CD4-positive, alpha-beta T cell treated with Interleukin-2 at 100 ng/mL for 4 hours (primary cell): ENCODE measurements around the gene SMARCB1.

Experiments used
- DNase-seq: peaks from one replicate; pipeline ENCODE4 v3.0.0-alpha.2; 2020; ENCODE audit warnings: low spot score

Gene SMARCB1

DNA sequence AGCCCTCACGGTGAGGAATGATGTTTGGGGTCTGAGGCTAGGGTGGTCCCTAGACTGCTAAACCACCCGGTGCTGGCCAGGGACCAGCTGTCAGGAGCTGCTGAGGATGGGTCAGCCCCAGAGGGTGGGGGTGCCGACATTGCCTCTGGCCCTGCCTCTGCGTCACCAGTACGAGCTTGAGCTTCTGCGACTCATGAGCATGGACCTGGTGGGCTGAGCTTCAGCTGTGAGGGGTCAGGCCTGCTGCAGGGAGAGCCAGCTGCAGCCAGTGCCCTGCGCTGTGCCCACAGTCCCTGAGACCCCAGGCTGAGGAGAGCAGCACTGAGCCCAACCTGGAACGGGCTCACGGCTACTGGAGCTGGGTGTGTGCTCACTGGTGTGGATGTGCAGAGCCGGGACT lies 45.0 kb downstream of the SMARCB1 start:
- DNase-seq, result no peak

DNA sequence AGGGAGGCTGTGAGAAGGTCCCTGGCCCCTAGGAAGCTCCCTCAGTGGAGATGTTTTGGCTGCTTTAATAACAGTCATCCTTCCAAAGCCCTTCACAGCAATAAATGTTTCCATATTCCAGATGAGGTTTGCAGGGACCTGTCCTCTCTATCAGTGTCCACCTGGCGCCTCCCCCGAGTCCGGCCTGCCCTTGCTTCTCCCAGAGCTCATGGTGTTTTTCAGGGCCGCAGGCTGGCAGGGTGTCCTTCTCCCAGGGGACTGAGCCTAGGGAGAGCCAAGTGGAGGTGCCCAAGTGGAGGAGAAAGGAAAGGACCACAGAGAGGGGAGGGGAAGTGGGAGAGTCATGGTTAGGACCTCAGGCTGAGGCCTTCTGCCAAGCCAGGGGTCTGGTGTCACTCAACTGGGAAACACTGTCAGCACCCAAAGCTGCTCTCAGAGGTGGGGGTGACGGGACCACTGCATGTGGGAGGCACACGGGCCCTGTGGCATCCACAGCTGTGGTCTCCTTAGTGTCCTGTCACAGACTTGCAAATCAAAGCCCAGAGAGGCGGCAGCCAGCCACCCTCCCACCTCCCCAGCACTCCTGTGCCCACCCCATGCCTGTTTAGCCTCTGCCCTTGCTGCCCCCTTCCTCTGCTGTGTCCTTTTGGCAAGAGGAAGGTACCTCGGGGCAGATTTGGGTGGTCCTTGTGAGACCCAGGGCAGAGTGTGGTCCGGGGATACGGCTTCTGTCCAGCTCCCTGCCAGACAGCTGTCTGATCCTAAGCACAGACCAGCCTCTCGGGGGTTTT lies 45.7 kb downstream of the SMARCB1 start:
- DNase-seq, result no peak

DNA sequence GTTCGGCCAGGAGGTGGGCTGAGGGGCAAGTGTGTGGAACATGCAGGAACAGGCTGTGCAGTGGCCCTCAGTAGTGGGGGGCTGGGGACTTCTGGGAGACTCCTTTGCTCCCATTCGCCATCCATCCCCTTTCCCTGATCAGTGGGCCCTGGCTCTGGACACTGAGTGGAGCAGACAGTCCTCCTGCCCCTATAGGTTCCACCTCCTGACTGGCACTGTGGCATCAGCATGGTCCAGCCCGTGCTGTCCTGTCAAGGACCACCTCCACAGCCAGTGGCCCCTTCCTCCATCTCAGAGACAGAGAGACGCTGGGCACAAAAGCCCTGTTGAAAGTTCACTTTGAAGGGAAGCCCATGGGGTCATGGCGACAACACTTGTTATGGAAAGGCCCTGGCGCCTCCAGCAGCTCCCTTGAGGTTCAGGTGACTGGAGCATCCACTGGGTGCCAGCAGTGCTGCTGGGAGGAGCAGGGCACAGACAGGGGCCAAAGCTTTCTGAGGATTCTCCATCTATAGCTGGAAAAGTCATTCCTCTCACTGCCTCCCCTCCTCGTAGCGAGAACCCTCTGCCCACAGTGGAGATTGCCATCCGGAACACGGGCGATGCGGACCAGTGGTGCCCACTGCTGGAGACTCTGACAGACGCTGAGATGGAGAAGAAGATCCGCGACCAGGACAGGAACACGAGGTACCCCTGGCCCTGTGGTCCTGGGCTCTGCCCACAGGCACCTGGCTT lies 46.4 kb downstream of the SMARCB1 start:
- DNase-seq, result no peak

DNA sequence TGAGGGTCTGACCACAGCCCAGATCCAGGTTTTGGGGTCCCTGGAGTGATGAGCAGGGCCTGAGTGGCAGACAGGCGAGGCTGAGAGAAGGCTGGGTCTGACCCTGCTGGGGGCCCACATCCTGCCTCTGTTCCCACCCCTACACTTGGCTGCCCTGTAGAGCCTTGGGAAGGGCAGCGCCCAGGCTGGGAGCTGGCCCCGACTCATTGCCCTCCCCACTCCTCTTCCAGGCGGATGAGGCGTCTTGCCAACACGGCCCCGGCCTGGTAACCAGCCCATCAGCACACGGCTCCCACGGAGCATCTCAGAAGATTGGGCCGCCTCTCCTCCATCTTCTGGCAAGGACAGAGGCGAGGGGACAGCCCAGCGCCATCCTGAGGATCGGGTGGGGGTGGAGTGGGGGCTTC lies 47.1 kb downstream of the SMARCB1 start:
- no peak for DNase-seq

DNA sequence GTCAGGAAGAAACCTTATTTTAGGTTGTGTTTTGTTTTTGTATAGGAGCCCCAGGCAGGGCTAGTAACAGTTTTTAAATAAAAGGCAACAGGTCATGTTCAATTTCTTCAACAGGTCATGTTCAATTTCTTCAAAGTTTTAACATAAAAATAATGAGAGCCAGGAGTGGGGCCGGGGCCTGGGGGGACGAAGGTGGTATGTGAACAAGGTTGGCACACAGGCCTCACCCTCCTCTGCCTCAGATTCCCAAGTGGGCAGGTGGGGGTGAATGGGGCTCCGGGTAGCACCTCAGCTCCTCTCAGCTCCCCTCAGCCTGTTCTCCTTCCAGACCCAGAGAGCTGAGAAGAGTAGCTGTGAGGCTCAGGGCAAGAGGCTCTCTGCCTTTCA lies 47.6 kb downstream of the SMARCB1 start:
- DNase-seq, result no peak

DNA sequence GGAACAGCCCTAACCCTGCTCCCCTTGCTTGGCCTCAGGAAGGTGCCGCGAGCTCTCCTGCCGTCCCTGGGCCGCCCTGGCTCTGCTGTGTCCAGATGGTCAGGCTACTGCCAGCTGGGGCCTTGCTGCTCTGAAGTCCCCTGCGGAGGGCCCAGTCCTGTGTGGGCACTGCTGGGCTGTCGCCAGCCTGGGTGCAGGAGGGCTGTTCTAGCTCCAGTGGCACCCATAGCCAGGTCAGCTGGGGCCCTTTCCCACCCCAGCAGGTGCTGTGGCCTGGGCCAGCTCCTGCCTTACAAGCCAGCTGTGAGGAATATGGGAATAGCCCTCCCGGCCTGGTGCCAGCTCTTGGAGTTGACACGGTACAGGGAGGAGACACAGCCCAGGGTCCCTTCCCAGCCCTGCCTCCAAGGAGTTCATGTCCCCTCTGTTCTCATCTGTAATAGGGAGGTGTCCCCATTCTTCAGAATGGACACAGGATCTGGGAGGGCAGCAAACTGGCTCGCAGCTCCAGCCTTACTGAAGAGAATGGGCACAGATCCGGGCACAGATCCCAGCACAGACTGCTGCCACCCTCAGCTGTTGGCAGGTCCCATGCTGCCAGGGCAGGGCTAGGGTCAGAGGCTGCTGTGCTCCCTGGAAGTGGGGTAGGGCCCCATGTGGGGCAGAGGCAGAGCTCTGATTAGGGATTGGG lies 48.2 kb downstream of the SMARCB1 start:
- no peak for DNase-seq

DNA sequence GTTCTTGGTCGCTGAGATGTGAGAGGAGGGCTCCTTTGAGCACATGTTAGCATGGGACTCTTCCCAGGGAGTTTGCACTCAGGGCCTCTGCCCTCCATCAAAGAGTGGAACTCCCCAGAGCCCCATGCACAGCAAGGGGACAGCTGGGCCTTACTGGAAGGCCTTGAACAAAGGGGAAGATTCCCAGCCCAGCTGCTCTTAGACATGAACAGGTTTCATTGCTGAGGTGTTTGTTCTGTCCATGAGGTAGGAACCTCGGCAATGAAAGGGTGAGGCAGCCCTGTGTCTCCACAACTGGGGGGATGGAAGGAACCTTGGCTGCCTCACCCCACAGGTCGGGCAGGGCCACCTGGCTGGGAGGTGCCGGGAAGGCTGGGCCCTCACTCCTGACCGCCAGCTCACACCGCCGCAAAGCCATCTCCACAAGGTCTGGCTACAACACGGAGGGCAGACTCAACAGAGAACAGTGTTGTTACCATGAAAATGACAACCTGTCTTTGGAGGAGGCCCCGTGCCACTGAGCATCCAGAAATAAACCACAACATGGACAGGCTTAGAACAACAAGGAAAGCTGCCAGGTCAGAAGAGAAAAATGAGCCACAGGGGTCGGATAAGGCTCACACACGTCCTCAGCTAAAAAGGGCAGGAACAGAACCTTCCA lies 48.8 kb downstream of the SMARCB1 start:
- no peak for DNase-seq

DNA sequence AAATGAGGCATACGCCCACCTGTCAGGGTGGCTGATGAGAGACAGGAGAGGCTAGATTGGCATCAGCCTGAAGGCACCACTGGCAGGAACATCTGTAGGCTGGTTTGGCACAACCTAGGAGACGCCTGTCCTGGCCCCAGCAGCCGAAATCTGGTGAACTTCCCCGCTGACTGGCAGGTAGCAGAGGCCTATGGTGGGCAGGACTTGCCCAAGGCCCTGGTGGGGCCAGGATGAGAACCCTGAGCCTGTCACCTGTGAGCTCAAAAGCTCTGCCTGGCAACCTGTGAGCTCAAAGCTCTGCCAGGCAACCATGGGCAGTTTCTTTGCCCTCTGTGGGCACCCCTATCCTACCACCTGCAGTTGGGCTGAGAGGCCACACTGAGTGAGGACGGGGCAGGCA lies 49.5 kb downstream of the SMARCB1 start:
- no peak for DNase-seq

DNA sequence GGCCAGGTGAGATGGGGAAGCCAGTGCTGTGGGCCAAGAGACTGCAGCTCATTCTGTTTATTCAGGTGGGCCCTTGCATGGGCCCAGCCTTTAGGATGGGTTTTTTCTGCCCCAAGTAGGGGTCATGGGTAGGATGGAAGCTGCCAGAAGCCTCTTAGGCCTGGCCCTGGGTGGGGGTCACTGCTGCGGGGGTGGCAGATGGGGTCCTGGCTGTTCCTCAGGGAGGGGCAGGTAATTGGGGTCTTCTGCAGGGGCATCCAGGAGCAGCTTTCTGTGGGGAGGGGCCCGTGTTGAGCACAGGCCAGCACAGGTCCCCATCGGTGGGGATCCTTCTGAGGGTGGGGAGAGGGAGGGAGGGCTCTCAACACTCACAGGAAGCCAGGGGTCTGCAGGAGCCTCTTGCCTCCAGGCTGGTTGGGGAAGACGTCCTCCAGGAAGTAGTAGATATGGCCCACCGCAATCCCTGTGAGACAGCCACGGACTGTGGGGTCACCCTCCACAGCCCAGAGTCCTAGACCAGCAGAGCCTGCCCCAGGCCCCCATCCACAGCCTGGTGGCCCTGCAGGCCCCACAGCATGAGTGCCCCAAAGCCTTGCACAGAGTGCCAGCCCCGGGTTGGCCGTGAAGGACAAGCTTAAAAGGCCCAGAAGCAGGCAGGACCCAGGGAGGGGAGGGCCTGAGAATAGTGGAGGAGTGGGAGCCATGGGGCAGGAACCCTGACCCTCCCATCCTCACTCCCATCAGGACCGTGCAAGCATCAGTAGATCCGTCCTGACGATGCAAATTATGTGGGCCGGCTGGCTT lies 50.1 kb downstream of the SMARCB1 start:
- no peak for DNase-seq

DNA sequence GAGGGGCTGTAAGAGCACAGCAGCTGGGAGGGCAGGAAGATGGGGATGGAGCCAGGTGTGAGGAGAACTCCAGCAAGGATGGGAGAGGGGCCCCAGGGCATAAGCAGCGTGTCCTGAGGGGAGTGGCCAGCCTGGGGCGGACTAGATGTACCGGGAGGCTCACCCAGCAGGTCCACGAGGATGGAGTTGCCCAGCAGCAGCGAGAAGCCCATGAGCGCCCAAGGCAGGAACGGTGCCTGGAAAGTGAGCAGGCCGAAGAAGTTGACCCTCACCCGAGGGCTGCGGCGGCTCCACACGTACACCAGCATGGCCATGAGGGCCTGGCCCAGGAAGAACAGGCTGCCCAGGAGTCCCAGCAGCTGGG lies 50.7 kb downstream of the SMARCB1 start:
- DNase-seq, result no peak

DNA sequence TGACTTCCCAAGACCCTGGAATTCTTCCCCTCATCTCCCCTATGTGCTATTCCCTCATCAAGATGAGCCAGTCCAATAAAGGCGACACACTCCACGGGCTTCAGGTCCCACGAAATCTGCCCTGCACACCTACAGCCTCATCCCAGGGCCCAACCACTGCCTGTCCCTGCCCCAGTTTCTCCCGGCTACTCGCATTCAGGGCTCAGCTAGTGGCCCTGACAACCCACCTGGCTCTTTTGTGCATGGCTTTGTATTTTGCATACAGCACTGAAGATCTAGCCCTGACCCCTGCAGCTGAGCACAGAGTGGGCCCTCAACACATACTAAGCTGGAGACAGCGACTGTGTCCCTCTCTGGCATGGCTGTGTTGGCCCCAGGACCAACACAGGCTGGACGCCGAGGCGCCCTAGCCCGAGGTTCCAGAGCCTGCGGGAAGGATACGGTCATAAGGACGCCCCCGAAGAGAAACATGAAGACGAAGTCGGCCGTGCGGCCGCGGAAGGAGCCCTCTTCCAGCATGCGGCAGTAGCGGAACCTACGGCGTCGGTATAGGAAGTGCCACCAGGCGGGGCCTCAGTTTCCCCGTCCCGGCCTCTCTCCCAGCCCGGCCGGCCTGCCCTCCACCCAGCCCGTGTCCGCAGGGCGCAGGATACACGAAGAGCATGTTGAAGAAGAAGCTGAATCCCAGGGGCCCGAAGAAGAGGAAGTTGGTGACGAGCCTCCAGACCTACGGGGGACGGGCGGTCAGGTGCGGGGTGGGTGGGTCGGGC lies 51.3 kb downstream of the SMARCB1 start:
- no peak for DNase-seq

DNA sequence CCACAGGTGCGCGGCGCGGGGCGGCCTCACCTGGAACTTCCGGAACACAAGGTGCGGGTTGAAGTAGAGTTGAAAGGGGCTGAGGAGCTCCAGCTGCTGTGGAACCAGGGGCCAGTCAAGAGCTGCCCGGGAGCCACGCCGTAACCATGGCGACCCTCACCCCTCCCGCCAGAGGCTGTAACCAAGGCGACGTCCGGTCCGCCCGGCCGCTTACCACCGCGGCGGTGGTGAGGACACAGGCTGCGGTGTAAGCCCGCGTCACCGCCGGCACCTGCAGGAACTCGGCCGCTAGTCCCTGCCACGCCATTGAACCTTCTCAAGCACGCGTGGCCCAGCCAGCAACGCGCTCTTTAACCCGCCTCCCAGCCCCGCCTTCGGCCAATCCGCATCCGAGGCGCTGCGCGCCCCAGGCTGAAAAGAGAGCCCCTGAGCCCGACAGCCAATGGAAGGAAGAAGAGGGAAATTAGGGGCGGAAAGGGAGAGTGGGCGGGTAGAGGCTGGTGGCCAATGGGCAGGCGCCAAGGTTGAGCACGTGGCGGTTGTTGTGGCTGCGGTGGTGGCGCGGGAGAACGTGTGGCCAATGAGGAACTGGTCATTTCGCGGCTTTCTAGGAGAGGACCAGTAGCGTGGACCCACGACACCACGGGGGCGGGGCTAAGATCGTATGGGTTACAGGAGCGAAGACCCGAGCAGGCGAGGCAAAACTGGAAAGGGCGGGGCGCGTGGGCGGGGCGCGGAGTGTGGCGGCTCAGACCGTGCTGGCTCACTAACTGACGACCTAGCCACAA lies 52.1 kb downstream of the SMARCB1 start, which contains the start of gene DERL3:
TSS of gene DERL3 (minus strand) at position 326 of the 788 bp plus-strand sequence. CDS start at position 307, 19 bp downstream.
- peak; percentile 98 for DNase-seq

DNA sequence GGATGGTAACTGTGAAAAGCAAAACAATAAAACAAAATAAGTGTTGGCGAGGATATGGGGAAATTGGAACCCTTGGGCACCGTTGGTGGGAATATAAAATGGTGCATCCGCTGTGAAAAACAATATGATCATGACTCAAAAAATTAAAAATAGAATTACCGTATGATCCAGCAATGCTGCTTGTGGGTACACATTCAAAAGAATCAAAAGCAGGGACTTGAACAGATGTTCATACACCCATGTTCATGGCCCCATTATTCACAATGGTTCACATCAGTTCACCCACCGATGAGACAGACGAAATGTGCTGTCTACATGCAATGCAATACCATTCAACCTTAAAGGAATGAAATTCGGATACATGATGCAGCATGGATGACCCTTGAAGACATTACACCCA lies 53.3 kb downstream of the SMARCB1 start:
- DNase-seq, result no peak

DNA sequence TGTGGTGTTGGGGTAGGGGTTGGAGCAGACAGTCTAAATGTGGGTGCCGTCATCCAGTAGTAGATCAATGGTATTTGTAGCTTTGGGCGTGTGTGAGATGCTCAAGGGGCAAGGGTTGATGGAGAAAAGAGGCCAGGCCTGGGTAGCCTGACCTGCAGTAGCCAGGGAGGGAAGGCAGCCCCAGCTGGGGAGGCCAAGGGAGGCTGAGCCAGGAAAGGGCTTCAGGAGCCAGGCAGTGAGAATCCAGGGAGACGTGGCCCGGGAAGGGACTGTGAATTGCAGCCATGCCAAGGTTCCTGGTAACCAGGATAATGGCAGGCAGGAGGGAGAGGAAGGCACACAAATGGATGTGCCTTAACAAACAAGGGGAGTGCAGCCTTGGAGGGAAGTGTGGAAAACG lies 54.5 kb downstream of the SMARCB1 start:
- no peak for DNase-seq

DNA sequence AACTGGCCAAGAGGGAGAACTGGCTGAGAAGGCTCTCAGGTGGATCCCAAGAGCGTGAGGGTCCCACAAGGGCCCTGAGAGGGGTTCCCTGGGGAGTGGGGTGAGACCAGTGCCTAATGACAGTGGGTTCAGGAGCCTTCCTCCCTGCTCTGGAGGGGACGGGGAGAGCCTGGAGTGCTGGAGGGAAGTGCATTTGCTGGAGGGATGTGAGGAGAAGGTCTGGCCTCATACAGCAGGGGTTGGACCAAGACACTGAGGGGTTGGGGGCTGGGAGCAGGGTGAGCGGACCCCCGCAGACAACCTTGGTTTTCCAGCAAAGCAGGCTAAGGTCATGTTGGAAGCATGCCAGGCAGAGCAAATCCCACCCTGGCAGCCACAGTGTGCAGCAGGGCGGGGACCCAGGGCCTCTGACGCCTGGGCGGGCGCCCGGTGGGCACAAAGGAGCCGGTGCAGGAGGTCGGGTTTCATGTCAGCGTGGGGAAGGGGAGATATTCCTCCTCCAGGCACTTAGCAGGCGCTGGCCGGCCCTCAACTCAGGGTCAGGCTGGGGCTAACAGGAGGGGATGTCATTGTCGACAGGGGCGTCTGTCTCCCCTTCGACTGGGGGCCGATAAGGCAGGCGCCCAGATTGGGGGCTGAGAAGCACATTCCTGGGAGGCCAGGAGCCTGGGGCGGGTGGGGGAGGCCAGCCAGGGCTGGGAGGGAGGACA lies 55.1 kb downstream of the SMARCB1 start:
- DNase-seq, result no peak

DNA sequence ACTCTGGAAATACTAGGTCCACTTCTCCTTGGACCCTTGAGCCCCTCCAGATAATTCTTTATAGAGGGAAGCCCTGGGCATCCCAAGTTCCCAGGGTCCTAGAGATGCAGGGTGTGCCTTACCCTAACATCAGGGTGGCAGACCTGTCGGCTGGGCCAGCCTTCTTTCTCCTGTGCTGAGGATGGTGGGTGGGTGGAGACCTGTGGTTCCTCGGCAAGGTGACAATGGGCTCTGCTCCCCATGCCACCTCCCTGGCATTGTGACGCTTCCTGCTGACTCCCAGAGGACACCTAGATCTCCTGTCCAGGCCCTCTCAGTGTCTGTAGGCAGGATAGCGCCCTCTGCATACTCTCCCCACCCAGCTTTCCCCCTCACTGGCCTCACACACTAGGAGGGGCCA lies 55.8 kb downstream of the SMARCB1 start:
- DNase-seq, result no peak

DNA sequence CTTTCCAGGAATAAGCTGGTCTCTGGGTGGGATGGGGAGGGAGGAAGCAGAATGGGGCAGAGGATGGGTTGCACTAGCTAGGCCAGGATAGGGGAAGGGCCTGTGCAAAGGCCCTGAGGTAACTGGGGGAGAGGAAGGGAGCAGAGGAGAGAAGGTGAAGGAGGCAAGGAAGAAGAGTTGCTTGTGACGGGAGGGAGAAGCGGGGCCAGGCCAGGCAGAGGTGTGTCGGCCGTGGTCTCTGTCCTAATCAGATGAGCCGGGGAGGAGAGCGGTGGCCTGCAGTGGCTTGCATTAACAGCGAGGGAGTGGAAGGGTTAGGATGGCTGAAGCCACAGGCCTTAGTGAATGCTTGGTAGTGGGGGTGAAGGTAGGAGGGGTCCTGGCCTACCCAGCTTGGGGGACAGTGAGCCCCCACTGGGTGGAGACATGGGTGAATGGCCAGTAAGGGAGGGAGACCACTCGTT lies 58.0 kb downstream of the SMARCB1 start:
- no peak for DNase-seq

DNA sequence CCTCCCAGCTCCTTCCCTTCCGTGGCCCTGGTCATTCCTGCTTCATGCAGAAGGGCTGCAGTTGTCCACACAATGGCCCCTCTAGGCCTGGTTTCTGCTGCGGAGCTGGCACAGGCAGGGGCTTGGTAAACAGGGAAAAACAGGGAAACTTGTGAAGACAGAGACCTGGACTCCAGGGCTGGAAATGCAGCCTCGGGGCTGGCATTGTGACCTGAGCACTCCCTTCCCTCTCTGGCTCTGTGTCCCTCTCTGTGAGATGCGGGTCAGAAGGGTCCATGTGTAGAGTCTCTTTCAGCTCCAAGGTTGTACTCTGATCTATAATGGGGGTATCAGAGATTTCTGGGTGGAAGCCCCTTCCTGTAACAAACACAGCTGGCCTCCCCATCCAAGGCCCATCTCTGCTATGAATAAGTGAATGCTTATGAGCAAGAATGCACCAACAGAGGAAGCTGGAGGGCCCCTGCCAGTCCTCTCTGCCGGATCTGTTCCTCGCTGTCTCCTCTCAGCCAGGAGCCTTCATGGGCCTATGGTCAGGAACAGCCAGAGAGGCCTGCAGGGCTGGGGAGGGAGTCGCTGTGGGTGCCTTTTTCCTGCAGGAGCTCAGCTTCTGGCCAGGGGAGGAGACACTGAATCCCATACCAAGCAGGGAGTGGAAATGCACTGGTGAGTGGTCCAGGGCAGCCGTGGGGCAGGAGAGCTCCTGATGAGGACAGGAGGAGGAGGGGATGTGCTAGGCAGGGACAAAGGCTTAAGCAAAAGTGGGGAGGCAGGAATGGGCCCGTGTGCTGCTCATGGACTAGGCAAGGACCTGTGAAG lies 58.7 kb downstream of the SMARCB1 start:
- no peak for DNase-seq
